Stimulated activated CD8-positive, alpha-beta memory T cell treated with anti-CD3 and anti-CD28 coated beads, Interleukin-12 subunit alpha, Interleukin-12 subunit beta, amount 100 ng/mL, for 1 hour (primary cell): Measurements from ENCODE around the gene RASEF.
"Not testable (repeated sequence)": the region's sequence is repeated elsewhere in the genome, so short reads cannot be mapped to it uniquely, and the experiment has no call there.

Experiments used
- DNase-seq: peaks from one replicate; pipeline ENCODE4 v3.0.0-alpha.2; 2020; ENCODE audit warnings: low read depth

Gene RASEF

DNA sequence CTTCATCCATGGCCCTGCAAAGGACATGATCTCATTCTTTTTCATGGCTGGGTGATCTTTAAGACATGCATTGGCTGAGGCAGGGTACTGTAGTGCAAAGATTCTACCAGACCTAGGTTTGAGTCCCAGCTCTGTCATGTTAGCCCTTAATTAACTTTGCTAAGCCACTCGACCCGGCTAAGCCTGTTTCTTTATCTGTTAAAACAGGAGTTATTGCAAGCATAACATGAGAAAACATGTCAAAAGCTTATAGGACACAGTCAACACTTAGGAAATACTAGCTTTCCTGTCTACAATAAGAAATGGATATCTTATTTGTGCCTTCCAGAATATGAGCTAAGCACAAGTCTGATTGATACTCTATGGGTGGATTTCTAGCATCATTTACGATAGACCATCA lies 92.6 kb downstream of the RASEF start:
- DNase-seq: no peak

DNA sequence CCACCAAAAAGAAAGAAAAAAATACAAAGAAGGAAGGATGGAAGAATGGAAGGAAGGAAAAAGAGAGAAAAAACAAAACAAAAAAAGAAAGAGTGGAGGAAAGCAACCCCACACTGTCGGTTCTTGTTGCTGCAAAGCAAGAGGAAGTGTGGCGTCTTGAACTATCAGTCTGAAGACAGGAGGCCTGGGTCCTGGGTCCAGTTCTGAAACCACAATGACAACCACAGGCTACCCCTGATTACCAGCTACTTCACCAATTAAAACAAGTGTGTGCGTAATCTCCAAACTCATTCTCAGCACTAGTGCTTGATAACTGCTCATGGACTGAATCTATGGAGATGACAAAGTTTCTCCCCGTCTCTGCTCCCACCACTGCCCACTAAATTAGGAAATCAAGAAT lies 93.7 kb downstream of the RASEF start:
- no peak for DNase-seq

DNA sequence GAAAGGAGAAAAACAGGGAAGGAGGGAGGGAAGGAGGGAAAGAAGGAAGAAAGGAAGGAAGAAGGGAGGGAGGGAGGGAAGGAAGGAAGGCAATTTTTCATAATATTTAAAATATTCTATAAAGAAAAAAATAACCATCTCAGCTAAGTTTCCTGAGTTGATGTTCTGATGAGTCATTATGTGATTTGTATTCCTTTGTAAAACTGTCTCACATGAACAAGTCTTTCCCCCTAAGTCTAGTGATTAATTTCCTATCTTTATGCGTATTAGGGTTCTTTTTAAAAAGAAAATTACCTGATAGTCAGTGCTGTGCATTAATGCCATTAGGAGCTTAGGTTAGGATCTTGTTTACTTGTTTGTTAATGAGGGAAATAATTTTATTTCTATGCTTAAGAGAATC lies 94.1 kb downstream of the RASEF start:
- no peak for DNase-seq

DNA sequence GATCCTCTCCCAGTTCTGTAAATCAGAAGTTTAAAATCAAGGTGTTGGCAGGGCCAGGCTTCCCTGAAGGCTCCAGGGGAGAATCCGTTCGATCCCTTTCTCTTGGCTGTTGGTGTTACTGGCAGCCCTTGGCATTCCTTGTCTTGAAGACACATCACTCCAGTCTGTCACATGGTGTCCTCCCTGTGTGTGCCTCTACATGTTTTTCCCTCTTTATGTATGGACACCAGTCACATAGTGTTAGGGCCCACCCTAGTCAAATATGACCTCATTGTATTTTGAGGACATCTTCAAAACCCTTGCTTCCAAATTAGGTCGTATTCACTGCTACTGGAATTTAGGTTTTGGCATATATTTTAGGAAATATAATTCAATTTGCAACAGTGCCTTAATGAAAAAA lies 94.6 kb downstream of the RASEF start:
- DNase-seq: no peak

DNA sequence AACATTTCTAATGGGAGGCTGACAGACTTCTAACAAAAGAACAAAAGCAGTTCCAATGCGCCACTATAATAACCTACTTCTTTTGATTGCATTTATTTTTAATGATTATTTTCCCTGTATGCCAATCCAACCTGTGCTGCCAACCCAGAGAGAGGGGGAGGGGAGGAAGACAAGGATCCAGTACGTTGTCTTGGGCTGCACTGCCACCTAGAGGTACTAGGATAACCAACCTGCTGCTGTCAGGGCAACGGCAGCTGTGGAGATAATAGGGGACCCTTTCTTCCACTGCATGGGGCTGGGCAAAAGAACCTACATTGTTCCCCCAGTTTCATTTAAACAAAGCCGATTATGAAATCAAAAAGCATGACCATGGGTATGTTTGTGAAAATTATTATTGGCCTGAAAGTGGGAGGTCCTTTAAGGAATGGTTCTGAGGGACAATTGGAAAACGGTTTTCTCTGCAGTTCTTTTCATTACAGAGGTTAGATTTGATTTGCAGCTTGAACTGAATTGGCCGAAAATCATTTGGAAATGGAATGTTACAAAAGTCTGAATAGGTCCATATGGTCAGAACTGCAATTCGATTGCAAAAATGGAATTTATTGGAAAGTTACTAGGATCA lies 101.3 kb downstream of the RASEF start:
- DNase-seq: peak; percentile 0

DNA sequence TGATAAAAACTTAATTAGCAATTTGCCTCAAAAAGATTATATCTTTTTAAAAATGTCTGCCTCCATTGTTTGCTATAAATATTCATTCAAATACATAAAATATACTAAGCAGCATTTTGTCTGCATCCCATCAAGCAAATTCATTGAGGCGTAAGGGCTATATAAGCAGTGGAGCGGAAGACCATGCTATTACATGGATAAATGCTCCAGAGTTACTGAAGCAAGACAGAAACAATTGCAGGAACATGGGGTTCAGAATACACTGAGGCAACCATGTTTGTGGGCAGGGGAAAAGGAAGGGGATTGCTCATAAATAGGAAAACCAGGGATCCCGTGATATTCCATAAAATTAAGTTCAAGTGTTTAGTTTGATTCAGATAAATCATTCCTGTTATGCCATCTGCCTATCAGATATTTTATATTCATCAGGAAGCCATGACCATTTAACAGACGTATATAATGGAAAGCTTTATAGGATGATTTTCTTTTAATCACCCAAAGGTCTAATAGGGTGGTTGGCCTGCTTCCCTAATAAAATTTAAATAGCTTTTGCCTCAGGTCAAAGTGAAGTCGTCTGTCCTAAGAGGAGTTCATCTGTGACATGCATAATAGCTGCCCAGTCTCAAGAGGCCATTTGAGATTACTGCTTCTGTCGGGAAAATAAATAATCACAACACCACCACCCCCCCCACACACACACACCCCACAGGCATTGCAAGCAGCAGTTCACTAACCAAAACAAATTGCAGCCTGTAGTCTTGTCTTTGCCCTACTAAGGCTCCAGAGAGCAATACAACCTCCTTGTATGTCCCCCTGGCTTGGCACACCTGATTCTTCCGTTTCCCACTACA lies 105.2 kb downstream of the RASEF start:
- no peak for DNase-seq

DNA sequence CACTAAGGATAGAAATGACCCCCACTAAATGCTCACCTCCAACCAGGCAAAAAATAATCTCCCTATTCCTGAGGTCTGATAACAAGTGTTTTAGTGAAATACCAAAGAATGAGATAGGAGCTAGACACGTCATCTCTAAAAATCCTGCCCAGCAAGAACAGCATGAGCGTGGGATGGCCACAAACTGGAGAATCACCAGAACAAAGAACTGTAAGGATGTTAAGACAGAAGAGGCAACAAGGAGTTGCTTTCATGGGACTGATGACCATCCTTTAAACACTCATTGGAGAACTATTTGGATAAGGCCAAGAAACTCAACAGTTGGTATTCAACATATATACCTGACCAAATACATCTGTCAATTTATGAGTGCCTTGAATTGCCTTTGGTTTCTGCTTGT lies 113.7 kb downstream of the RASEF start:
- DNase-seq: no peak

DNA sequence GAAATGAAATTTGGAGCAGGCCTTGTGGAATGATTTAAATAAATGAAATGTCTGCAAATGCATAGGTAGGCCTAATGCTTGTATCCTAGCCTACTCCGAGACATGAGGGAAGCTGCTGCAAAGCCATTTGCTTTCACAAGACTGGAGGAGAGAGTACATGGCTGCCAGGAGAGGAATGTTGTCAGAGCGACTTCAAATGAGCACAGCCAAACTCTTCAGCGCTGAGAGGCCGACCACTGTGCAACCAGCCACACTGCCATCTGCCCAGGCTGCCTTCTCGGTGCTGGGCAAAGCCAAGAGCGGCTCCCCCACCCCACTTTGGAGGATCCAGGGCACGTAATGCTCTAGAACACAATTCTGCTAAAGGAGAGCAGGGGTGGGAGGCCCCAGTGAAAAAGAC lies 122.6 kb downstream of the RASEF start:
- DNase-seq: no peak

DNA sequence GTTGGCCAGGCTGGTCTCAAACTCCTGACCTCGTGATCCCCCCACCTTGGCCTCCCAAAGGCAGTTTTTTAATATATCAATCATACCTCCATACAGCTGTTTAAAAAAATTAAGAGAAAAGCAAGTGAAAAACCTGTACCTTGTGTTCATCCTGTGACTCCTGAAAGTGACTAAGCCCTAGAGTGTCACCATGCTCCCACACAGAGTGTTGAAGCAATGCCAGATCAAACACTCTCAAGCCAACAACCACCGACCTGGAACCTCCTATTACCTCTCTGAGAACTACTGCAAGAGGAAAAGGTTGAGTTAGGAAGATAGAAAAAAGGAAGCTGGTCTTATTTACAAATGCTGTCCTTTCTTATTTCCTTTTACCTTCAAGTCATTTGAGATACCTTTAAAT lies 123.5 kb downstream of the RASEF start:
- DNase-seq: no peak

DNA sequence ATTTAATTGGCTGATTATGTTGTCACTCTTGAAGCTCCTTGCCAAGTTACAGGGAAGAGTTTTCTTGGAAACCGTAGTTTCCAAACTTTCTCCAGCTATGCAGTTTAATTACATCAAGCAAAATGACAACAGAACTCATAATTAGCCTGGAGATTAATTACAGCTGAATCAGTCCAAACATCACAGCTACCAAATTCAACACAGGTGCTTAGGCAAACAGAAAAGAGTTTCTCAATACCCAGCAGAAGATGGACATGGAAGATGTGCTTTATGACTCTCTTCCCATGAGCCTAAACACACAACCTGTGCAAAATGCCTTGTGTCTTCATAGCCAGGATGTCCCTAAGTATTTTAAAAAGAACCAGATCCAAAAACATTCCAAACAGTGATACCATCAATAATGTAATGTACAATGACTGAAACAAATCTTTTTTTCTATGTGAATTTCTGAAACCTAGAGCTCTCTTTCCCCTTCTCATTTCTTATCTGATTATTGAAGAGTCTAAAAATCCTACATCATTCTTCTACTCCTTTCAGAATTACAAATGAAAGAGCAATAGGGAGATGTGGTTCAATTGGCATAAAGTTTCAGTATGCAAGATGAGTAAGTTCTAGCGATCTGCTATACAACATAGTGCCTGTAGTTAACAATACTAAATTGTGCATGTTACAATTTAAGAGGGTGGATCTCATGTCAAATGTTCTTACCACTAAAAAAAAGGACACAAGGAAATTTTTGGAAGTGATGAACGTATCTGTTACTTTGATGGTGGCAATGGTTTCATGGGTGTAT lies 124.3 kb downstream of the RASEF start:
- DNase-seq: no peak

DNA sequence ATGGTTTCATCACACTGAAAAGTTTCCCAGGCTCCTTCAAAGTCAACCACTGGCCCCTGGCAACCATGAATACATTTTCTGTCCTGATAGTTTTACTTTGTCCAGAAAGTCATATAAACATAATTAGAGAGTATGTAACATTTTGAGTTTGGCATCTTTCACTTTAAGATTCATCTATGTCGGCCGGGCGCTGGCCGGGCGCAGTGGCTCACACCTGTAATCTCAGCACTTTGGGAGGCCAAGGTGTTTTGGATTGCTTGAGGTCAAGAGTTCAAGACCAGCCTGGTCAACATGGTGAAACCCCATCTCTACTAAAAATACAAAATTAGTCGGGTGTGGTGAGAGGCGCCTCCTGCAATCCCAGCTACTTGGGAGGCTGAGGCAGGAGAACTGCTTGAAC lies 126.4 kb downstream of the RASEF start:
- DNase-seq: not testable (repeated sequence)

DNA sequence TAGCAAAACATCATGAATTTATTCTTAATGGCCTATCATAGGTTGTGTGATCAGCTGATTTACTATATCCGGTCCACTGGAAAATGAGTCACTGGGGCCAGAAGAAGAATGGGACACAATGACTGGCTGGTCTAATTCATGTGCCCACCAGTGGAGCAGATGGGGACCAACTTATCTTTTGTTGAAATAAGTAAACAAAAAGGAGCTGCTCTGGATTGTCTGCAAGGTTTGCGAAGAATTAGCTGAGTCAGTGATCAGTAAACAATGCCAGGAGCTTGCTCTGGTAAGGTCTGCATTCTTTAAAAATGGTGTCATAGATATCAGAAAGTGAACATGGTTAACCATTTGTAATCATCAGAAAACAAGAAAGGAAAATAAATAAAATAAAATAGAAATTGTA lies 128.0 kb downstream of the RASEF start:
- DNase-seq: no peak

DNA sequence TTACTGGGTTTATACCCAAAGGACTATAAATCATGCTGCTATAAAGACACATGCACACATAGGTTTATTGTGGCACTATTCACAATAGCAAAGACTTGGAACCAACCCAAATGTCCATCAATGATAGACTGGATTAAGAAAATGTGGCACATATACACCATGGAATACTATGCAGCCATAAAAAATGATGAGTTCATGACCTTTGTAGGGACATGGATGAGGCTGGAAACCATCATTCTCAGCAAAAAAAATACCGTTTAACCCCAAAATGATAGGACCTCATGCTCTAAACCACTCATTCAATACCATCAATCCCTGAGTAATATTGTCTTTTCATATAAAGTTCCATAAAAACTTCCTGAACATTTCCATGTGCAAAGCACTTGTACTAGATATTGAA lies 128.9 kb downstream of the RASEF start:
- not testable (repeated sequence) for DNase-seq

DNA sequence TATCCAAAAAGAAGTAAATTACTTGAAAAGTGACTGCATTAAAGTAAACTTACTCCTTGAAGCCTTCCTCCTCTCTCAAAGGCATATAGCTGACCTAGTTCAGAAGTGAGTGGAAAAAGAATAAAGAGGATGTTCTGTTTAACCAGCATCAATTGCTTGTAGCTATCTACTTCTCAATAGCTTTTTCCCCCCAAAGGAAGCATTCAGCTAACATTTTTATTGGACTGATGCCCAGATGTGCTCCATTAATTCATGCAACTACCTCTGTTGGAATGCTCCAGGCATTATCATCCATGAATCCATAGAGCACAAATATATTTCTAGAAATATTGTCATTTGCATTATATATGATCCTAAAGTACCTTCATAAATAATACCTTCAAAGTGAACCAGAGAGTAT lies 132.8 kb downstream of the RASEF start:
- no peak for DNase-seq
